C4-2B (cell line): ENCODE measurements around the gene MGST2.

Experiments used
- CTCF ChIP-seq: fragments of 450-650 bp; conservative IDR thresholded peaks from 2 replicates; pipeline ENCODE4 v1.5.1; 2017; ENCODE audit warnings: mild to moderate bottlenecking
- ZFX ChIP-seq: fragments of 450-650 bp; IDR thresholded peaks from 2 replicates; pipeline ENCODE4 v1.6.1; 2017

DNA sequence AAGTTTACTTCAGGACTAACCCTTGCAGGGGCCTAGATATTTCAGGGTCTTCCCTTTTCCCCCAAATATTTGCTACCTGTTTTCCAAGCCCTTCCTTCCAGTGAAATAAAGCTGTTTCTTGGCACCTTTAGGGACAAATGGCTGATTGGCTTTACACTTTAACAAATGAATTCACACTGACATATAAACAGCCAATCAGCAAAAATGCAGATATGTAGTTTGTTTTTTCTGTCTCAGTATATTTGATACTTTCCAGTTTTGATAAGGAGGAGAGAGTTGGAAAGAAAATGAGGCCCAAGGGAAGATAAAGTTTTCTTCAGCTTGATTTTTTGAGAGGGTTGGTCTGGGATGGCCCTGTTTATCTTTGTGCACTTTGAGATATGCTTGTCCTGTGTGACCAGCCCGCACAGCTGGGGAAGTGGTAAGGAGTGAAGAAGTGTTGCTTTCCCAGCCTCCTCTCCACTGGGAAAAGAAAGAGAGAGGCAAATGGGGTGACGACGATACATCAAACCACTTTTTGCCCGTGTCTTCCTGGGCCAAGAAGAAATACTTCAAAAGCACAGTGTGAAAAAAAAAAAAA, 67.5 kb downstream of the MGST2 start:
- TF ChIP-seq ZFX (no peak), CTCF (no peak)
